K562 (cell line): Measurements from ENCODE around the gene OR14A16. TPM values are rescaled to one million over a fixed set of nuclear protein-coding genes. Genes with fewer than 3 reads are reported as not detected.

Source experiments
- E2F3 ChIP-seq: fragments of 250-450 bp; sonication (Bioruptor Pico); IDR thresholded peaks from 2 replicates; pipeline ENCODE4 v1.4.0; 2020; ENCODE audit warnings: mild to moderate bottlenecking
- NFE2 ChIP-seq: IDR thresholded peaks from 2 replicates; pipeline ENCODE4 v1.6.1; 2014; ENCODE audit warnings: antibody characterized with exemption, low read depth
- PRPF4 ChIP-seq: fragments of 200-400 bp; formaldehyde crosslinking; IDR thresholded peaks from one replicate; pipeline ENCODE4 v1.6.1; 2017; ENCODE audit warnings: low read length, low read depth, mild to moderate bottlenecking; ENCODE audit not compliant: insufficient read depth, poor library complexity, severe bottlenecking
- ZNF507 ChIP-seq: conservative IDR thresholded peaks from 2 replicates; pipeline ENCODE4 v1.6.1; 2017; ENCODE audit warnings: missing genetic modification characterization, missing compliant biosample characterization
- polyA plus RNA-seq, 8 experiments: library from polyadenylated mRNA; depleted of rRNA in 4 of 8; stranded (reverse) in 5 of 8; unstranded in 3 of 8; fragments of >200 nt; fragmentation: Nextera tagmentation in 2 of 8; fragmentation: Illumina TruSeq in 1 of 8; extraction: Ambion mirVana in 2 of 8; extraction: Trizol in 1 of 8; gene quantifications; 2 replicates each; pipeline versions ENCODE4 v1.2.1 to v1.2.3, GENCODE V29; 2011 to 2014; ENCODE audit warnings: inconsistent platforms in 1 of 8, missing spikeins in 1 of 8
- total RNA-seq, 7 experiments: library from RNA; depleted of rRNA in 6 of 7; stranded (reverse); fragments of >200 nt in 6 of 7; fragmentation: Illumina TruSeq in 2 of 7; extraction: Trizol in 2 of 7; gene quantifications; 2 replicates each; pipeline versions ENCODE4 v1.2.1 to v1.2.3, GENCODE V29; 2011 to 2021; ENCODE audit warnings: low replicate concordance in 1 of 7
- TF ChIP-seq, protein P1 (sequence below): fragments of 450-650 bp; IDR thresholded peaks from 2 replicates; pipeline ENCODE4 v1.7.0; 2016; ENCODE audit warnings: borderline replicate concordance
- TF ChIP-seq, protein P2 (sequence below): sonication (generic); formaldehyde crosslinking; IDR thresholded peaks from 2 replicates; pipeline ENCODE4 v1.8.0; 2022; ENCODE audit warnings: mild to moderate bottlenecking, missing genetic modification reagents
- TF ChIP-seq, protein P3 (sequence below): fragments of 450-650 bp; formaldehyde crosslinking; IDR thresholded peaks from 2 replicates; pipeline ENCODE4 v1.4.0; 2022; ENCODE audit warnings: missing genetic modification characterization
- TF ChIP-seq, protein P4 (sequence below): fragments of 450-650 bp; formaldehyde crosslinking; IDR thresholded peaks from 2 replicates; pipeline ENCODE4 v1.4.0; 2022; ENCODE audit warnings: mild to moderate bottlenecking, moderate library complexity
- TF ChIP-seq, protein P5 (sequence below): fragments of 450-650 bp; formaldehyde crosslinking; IDR thresholded peaks from 2 replicates; pipeline ENCODE4 v1.4.0; 2020; ENCODE audit warnings: mild to moderate bottlenecking
- TF ChIP-seq, protein P6 (sequence below), 2 experiments: fragments of 450-650 bp in 1 of 2; sonication (generic) in 1 of 2; formaldehyde crosslinking in 1 of 2; IDR thresholded peaks; 2 replicates each; pipeline versions ENCODE4 v1.7.1 to v1.9.0; 2016 to 2022; ENCODE audit warnings: inconsistent platforms in 1 of 2, mild to moderate bottlenecking in 1 of 2, missing genetic modification reagents in 1 of 2

The OR14A16 gene
- total and polyA plus RNA-seq, 9 of the 15 experiments (the other 6 are each of a cell fraction or from before 2014, with no cell fraction given), result not detected

DNA sequence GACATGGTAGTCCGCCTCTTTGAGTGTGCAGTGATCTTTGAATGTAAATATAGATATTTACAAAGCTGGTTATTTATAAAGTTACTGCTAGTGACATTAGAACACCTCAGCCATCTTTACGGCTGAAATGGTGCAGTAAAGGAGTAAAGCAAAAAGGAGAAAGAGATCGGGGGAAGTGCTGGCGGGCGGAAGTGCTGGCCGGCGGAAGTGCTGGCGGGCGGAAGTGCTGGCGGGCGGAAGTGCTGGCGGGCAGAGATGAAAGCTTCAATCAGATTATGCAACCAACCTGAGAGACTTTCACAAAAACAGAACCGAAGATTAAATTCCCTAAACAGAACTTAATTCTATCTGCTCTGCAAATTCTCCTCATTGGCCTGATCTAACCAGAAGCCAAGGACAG is 1.4 kb upstream of the OR14A16 start (continued):
- TF ChIP-seq, protein P1, sequence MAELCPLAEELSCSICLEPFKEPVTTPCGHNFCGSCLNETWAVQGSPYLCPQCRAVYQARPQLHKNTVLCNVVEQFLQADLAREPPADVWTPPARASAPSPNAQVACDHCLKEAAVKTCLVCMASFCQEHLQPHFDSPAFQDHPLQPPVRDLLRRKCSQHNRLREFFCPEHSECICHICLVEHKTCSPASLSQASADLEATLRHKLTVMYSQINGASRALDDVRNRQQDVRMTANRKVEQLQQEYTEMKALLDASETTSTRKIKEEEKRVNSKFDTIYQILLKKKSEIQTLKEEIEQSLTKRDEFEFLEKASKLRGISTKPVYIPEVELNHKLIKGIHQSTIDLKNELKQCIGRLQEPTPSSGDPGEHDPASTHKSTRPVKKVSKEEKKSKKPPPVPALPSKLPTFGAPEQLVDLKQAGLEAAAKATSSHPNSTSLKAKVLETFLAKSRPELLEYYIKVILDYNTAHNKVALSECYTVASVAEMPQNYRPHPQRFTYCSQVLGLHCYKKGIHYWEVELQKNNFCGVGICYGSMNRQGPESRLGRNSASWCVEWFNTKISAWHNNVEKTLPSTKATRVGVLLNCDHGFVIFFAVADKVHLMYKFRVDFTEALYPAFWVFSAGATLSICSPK, result no peak
- TF ChIP-seq, protein P2, sequence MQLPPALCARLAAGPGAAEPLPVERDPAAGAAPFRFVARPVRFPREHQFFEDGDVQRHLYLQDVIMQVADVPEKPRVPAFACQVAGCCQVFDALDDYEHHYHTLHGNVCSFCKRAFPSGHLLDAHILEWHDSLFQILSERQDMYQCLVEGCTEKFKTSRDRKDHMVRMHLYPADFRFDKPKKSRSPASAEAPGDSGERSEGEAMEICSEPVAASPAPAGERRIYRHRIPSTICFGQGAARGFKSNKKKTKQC (CRISPR knock-in tag), result no peak
- TF ChIP-seq, protein P3, sequence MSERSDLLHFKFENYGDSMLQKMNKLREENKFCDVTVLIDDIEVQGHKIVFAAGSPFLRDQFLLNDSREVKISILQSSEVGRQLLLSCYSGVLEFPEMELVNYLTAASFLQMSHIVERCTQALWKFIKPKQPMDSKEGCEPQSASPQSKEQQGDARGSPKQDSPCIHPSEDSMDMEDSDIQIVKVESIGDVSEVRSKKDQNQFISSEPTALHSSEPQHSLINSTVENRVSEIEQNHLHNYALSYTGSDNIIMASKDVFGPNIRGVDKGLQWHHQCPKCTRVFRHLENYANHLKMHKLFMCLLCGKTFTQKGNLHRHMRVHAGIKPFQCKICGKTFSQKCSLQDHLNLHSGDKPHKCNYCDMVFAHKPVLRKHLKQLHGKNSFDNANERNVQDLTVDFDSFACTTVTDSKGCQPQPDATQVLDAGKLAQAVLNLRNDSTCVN, result no peak
- TF ChIP-seq NFE2 (no peak), E2F3 (no peak), ZNF507 (tag) (no peak), PRPF4 (no peak)
- TF ChIP-seq, protein P4, sequence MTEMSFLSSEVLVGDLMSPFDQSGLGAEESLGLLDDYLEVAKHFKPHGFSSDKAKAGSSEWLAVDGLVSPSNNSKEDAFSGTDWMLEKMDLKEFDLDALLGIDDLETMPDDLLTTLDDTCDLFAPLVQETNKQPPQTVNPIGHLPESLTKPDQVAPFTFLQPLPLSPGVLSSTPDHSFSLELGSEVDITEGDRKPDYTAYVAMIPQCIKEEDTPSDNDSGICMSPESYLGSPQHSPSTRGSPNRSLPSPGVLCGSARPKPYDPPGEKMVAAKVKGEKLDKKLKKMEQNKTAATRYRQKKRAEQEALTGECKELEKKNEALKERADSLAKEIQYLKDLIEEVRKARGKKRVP, result no peak
- TF ChIP-seq, protein P5, sequence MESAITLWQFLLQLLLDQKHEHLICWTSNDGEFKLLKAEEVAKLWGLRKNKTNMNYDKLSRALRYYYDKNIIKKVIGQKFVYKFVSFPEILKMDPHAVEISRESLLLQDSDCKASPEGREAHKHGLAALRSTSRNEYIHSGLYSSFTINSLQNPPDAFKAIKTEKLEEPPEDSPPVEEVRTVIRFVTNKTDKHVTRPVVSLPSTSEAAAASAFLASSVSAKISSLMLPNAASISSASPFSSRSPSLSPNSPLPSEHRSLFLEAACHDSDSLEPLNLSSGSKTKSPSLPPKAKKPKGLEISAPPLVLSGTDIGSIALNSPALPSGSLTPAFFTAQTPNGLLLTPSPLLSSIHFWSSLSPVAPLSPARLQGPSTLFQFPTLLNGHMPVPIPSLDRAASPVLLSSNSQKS (CRISPR knock-in tag), result no peak
- TF ChIP-seq, protein P6, sequence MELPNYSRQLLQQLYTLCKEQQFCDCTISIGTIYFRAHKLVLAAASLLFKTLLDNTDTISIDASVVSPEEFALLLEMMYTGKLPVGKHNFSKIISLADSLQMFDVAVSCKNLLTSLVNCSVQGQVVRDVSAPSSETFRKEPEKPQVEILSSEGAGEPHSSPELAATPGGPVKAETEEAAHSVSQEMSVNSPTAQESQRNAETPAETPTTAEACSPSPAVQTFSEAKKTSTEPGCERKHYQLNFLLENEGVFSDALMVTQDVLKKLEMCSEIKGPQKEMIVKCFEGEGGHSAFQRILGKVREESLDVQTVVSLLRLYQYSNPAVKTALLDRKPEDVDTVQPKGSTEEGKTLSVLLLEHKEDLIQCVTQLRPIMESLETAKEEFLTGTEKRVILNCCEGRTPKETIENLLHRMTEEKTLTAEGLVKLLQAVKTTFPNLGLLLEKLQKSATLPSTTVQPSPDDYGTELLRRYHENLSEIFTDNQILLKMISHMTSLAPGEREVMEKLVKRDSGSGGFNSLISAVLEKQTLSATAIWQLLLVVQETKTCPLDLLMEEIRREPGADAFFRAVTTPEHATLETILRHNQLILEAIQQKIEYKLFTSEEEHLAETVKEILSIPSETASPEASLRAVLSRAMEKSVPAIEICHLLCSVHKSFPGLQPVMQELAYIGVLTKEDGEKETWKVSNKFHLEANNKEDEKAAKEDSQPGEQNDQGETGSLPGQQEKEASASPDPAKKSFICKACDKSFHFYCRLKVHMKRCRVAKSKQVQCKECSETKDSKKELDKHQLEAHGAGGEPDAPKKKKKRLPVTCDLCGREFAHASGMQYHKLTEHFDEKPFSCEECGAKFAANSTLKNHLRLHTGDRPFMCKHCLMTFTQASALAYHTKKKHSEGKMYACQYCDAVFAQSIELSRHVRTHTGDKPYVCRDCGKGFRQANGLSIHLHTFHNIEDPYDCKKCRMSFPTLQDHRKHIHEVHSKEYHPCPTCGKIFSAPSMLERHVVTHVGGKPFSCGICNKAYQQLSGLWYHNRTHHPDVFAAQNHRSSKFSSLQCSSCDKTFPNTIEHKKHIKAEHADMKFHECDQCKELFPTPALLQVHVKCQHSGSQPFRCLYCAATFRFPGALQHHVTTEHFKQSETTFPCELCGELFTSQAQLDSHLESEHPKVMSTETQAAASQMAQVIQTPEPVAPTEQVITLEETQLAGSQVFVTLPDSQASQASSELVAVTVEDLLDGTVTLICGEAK (IDR thresholded peaks at IDR 0.05), result peak; percentile 83
- TF ChIP-seq, protein P6 (CRISPR knock-in tag; IDR thresholded peaks at IDR 0.05), result no peak
